Mucosa of rectum (tissue), 2 donors: ENCODE measurements around the gene TMEM151B.

Source experiments
- H3K27ac ChIP-seq, 2 donors: one replicate each; pipeline ENCODE4 v1.7.0; 2013; ENCODE audit warnings: inconsistent platforms in 2 of 2, low read depth in 2 of 2, low read length in 2 of 2
- H3K27me3 ChIP-seq, 2 donors: one replicate each; pipeline ENCODE4 v1.7.0; 2013; ENCODE audit warnings: low read length in 2 of 2; ENCODE audit not compliant: control insufficient read depth in 2 of 2, insufficient read depth in 2 of 2
- H3K36me3 ChIP-seq, 2 donors: one replicate each; pipeline ENCODE4 v1.7.0; 2013; ENCODE audit warnings: low read length in 2 of 2; ENCODE audit not compliant: control insufficient read depth in 2 of 2, insufficient read depth in 2 of 2
- H3K4me1 ChIP-seq, 2 donors: one replicate each; pipeline ENCODE4 v1.7.0; 2013; ENCODE audit warnings: low read length in 2 of 2, mild to moderate bottlenecking in 1 of 2; ENCODE audit not compliant: control insufficient read depth in 2 of 2, insufficient read depth in 2 of 2
- H3K4me3 ChIP-seq, 2 donors: one replicate each; pipeline ENCODE4 v1.7.0; 2013; ENCODE audit warnings: low read length in 2 of 2
- H3K9ac ChIP-seq, 2 donors: one replicate each; pipeline ENCODE4 v1.7.0; 2013; ENCODE audit warnings: low read length in 2 of 2, low read depth in 1 of 2, mild to moderate bottlenecking in 1 of 2
- H3K9me3 ChIP-seq, 2 donors: one replicate each; pipeline ENCODE4 v1.7.0; 2013; ENCODE audit warnings: low read length in 2 of 2; ENCODE audit not compliant: control insufficient read depth in 2 of 2
- donor health status: healthy.
- donor health status: Normal muscosa, but diverticular disease.

The TMEM151B gene

GRCh38 chr6:44272529-44272928 is 2.3 kb downstream of the TMEM151B start:
- no peak overlapping the region for H3K4me3 ChIP-seq
- peaks cover 54 to 78% of the 10 kb centered on the region in 2 donors for H3K27me3 ChIP-seq
- H3K27ac ChIP-seq, result no peak overlapping the region
- H3K9ac ChIP-seq, result no peak overlapping the region
- H3K9me3 ChIP-seq, result no peaks in the 10 kb centered on the region
- H3K36me3 ChIP-seq, result no peaks in the 10 kb centered on the region
- H3K4me1 ChIP-seq, result peaks cover 0 to 3% of the 10 kb centered on the region in 2 donors

- no peak overlapping the region for H3K27ac ChIP-seq
- H3K4me1 ChIP-seq, result peaks cover 0 to 3% of the 10 kb centered on the region in 2 donors
- peaks cover 58 to 83% of the 10 kb centered on the region in 2 donors for H3K27me3 ChIP-seq
- H3K4me3 ChIP-seq, result no peak overlapping the region
- no peaks in the 10 kb centered on the region for H3K9me3 ChIP-seq
- no peaks in the 10 kb centered on the region for H3K36me3 ChIP-seq
- H3K9ac ChIP-seq, result no peak overlapping the region
These were observed 2.8 kb downstream of the TMEM151B start for GRCh38 chr6:44272999-44273566.

- Histone ChIP-seq H3K36me3 (no peaks in the 10 kb centered on the region), H3K4me3 (no peak overlapping the region), H3K4me1 (peaks cover 0 to 3% of the 10 kb centered on the region in 2 donors), H3K27ac (no peak overlapping the region), H3K27me3 (peaks cover 56 to 79% of the 10 kb centered on the region in 2 donors), H3K9me3 (no peaks in the 10 kb centered on the region), H3K9ac (no peak overlapping the region)
These were observed 3.4 kb downstream of the TMEM151B start for GRCh38 chr6:44273617-44274016.

GRCh38 chr6:44275271-44275748 is 5.1 kb downstream of the TMEM151B start:
- no peaks in the 10 kb centered on the region for H3K36me3 ChIP-seq
- peaks cover 0 to 3% of the 10 kb centered on the region in 2 donors for H3K4me1 ChIP-seq
- H3K4me3 ChIP-seq, result no peak overlapping the region
- peaks cover 49 to 72% of the 10 kb centered on the region in 2 donors for H3K27me3 ChIP-seq
- no peak overlapping the region for H3K9ac ChIP-seq
- no peaks in the 10 kb centered on the region for H3K9me3 ChIP-seq
- no peak overlapping the region for H3K27ac ChIP-seq

GRCh38 chr6:44275749-44276648 is 5.7 kb downstream of the TMEM151B start:
- Histone ChIP-seq H3K27ac (no peak overlapping the region), H3K9ac (no peak overlapping the region), H3K9me3 (no peaks in the 10 kb centered on the region), H3K4me1 (peaks cover 0 to 3% of the 10 kb centered on the region in 2 donors), H3K36me3 (no peaks in the 10 kb centered on the region), H3K4me3 (no peak overlapping the region), H3K27me3 (peaks cover 48 to 78% of the 10 kb centered on the region in 2 donors)

GRCh38 chr6:44276667-44277640 is 6.7 kb downstream of the TMEM151B start:
- H3K36me3 ChIP-seq, result no peaks in the 10 kb centered on the region
- no peak overlapping the region for H3K4me3 ChIP-seq
- no peak overlapping the region for H3K27ac ChIP-seq
- no peak overlapping the region for H3K9ac ChIP-seq
- H3K4me1 ChIP-seq, result peaks cover 0 to 3% of the 10 kb centered on the region in 2 donors
- peaks cover 40 to 69% of the 10 kb centered on the region in 2 donors for H3K27me3 ChIP-seq
- H3K9me3 ChIP-seq, result no peaks in the 10 kb centered on the region

GRCh38 chr6:44277763-44278162 is 7.5 kb downstream of the TMEM151B start:
- no peaks in the 10 kb centered on the region for H3K9me3 ChIP-seq
- peaks cover 0 to 3% of the 10 kb centered on the region in 2 donors for H3K4me1 ChIP-seq
- no peaks in the 10 kb centered on the region for H3K36me3 ChIP-seq
- peaks cover 39 to 64% of the 10 kb centered on the region in 2 donors for H3K27me3 ChIP-seq
- H3K9ac ChIP-seq, result no peak overlapping the region
- no peak overlapping the region for H3K4me3 ChIP-seq
- no peak overlapping the region for H3K27ac ChIP-seq

- Histone ChIP-seq H3K4me1 (peaks cover 0 to 3% of the 10 kb centered on the region in 2 donors), H3K9ac (no peak overlapping the region), H3K9me3 (no peaks in the 10 kb centered on the region), H3K4me3 (no peak overlapping the region), H3K27me3 (peaks cover 34 to 64% of the 10 kb centered on the region in 2 donors), H3K27ac (no peak overlapping the region), H3K36me3 (no peaks in the 10 kb centered on the region)
These were observed 8.1 kb downstream of the TMEM151B start for GRCh38 chr6:44278315-44278714.

GRCh38 chr6:44278774-44279697 is 8.8 kb downstream of the TMEM151B start:
- Histone ChIP-seq H3K27me3 (peaks cover 27 to 60% of the 10 kb centered on the region in 2 donors), H3K36me3 (no peaks in the 10 kb centered on the region), H3K4me1 (peaks cover 0 to 3% of the 10 kb centered on the region in 2 donors), H3K9ac (no peak overlapping the region), H3K9me3 (no peaks in the 10 kb centered on the region), H3K27ac (no peak overlapping the region), H3K4me3 (no peak overlapping the region)
